ENCODE results near the gene DEPDC5.

The DEPDC5 gene

GRCh38 chr22:31915586-31915985 lies 161.8 kb downstream of the DEPDC5 start:
- Histone ChIP-seq H3K27ac (ENCODE audit: low read depth, low read length) (no peak overlapping the region), H3K4me3 (ENCODE audit: low read length) (no peak overlapping the region), H3K27me3 (ENCODE audit: control insufficient read depth, low read length) (no peaks in the 10 kb centered on the region), H3K4me1 (ENCODE audit: control insufficient read depth, low read length) (peaks cover 12% of the 10 kb centered on the region), H3K36me3 (ENCODE audit: control insufficient read depth, low read length) (no peaks in the 10 kb centered on the region), H3F3A (ENCODE audit: control insufficient read depth, insufficient read depth) (no peaks in the 10 kb centered on the region), H3K79me2 (ENCODE audit: control insufficient read depth, low read length) (no peaks in the 10 kb centered on the region), H4K20me1 (ENCODE audit: control insufficient read depth, insufficient read depth, low read depth, low read length) (no peaks in the 10 kb centered on the region), H3K4me2 (ENCODE audit: low read length) (no peak overlapping the region), H3K9me2 (replicated peaks; ENCODE audit: control insufficient read depth, low read length) (no peaks in the 10 kb centered on the region), H3K9me3 (ENCODE audit: control insufficient read depth, insufficient read depth, low read length) (no peaks in the 10 kb centered on the region)
- TF ChIP-seq, protein P1, sequence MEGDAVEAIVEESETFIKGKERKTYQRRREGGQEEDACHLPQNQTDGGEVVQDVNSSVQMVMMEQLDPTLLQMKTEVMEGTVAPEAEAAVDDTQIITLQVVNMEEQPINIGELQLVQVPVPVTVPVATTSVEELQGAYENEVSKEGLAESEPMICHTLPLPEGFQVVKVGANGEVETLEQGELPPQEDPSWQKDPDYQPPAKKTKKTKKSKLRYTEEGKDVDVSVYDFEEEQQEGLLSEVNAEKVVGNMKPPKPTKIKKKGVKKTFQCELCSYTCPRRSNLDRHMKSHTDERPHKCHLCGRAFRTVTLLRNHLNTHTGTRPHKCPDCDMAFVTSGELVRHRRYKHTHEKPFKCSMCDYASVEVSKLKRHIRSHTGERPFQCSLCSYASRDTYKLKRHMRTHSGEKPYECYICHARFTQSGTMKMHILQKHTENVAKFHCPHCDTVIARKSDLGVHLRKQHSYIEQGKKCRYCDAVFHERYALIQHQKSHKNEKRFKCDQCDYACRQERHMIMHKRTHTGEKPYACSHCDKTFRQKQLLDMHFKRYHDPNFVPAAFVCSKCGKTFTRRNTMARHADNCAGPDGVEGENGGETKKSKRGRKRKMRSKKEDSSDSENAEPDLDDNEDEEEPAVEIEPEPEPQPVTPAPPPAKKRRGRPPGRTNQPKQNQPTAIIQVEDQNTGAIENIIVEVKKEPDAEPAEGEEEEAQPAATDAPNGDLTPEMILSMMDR (IDR thresholded peaks at IDR 0.05; ENCODE audit: low read depth, low read length, poor library complexity, severe bottlenecking) = no peak
- TF ChIP-seq EZH2phosphoT487 (IDR thresholded peaks at IDR 0.05; ENCODE audit: borderline replicate concordance, low read length) = no peak

DNA sequence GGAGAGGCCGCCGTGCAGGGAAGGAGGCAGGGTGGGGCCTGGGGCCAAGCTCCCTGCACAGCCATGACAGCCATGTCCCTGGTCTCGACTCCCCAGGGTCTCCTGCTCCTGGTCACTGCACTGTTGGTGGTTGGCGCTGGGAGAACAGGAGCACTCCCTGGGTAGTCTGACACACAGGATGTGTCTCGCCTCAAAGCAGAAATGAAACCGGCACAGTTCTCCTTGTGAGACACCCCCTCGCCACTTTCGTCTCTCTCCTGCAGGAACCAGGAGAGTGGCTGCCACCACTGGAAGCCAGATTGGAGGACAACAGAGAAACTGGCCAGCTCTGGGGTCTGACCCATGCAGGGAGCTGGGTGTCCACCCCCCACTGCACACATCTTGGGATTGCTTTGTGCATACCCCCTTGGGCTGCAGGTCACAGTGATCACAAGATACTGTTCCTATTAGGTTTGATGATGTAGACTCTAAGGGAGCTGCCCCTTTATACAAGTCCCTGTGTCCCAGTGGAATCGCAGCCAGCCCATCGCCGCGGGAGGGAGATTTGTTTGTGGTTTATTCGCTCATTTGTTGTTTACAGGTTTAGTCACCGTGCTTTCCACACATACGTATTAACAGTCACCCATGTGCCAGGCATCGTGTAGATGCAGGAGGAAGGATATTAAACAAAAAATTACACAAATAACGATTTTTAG lies 163.6 kb downstream of the DEPDC5 start:
- no peaks in the 10 kb centered on the region for H4K20me1 ChIP-seq (ENCODE audit: control insufficient read depth, insufficient read depth, low read depth, low read length)
- no peaks in the 10 kb centered on the region for H3K79me2 ChIP-seq (ENCODE audit: control insufficient read depth, low read length)
- peak overlapping the region; percentile 21; the same call in 1 of the 2 replicates for H3K4me3 ChIP-seq (ENCODE audit: low read length)
- peak overlapping the region; percentile 53 for H3K4me2 ChIP-seq (ENCODE audit: low read length)
- no peak for TF ChIP-seq EZH2phosphoT487 (IDR thresholded peaks at IDR 0.05; ENCODE audit: borderline replicate concordance, low read length)
- TF ChIP-seq, protein P1 (IDR thresholded peaks at IDR 0.05; ENCODE audit: low read depth, low read length, poor library complexity, severe bottlenecking) = no peak
- H3K27ac ChIP-seq (ENCODE audit: low read depth, low read length) = no peak overlapping the region
- H3K27me3 ChIP-seq (ENCODE audit: control insufficient read depth, low read length) = no peaks in the 10 kb centered on the region
- no peaks in the 10 kb centered on the region for H3K36me3 ChIP-seq (ENCODE audit: control insufficient read depth, low read length)
- no peaks in the 10 kb centered on the region for H3K9me3 ChIP-seq (ENCODE audit: control insufficient read depth, insufficient read depth, low read length)
- H3K9me2 ChIP-seq (replicated peaks; ENCODE audit: control insufficient read depth, low read length) = no peaks in the 10 kb centered on the region
- H3K4me1 ChIP-seq (ENCODE audit: control insufficient read depth, low read length) = peaks cover 17% of the 10 kb centered on the region
- no peaks in the 10 kb centered on the region for H3F3A ChIP-seq (ENCODE audit: control insufficient read depth, insufficient read depth)

GRCh38 chr22:31919730-31920129 lies 165.9 kb downstream of the DEPDC5 start:
- no peak overlapping the region for H3K4me2 ChIP-seq (ENCODE audit: low read length)
- H3K9me2 ChIP-seq (replicated peaks; ENCODE audit: control insufficient read depth, low read length) = no peaks in the 10 kb centered on the region
- H3K36me3 ChIP-seq (ENCODE audit: control insufficient read depth, low read length) = no peaks in the 10 kb centered on the region
- TF ChIP-seq EZH2phosphoT487 (IDR thresholded peaks at IDR 0.05; ENCODE audit: borderline replicate concordance, low read length) = no peak
- TF ChIP-seq, protein P1 (IDR thresholded peaks at IDR 0.05; ENCODE audit: low read depth, low read length, poor library complexity, severe bottlenecking) = no peak
- no peaks in the 10 kb centered on the region for H3K9me3 ChIP-seq (ENCODE audit: control insufficient read depth, insufficient read depth, low read length)
- H3K4me1 ChIP-seq (ENCODE audit: control insufficient read depth, low read length) = peaks cover 29% of the 10 kb centered on the region
- no peaks in the 10 kb centered on the region for H3K79me2 ChIP-seq (ENCODE audit: control insufficient read depth, low read length)
- no peak overlapping the region for H3K4me3 ChIP-seq (ENCODE audit: low read length)
- no peaks in the 10 kb centered on the region; the same call in 1 of the 2 replicates for H3K27me3 ChIP-seq (ENCODE audit: control insufficient read depth, low read length)
- no peaks in the 10 kb centered on the region for H4K20me1 ChIP-seq (ENCODE audit: control insufficient read depth, insufficient read depth, low read depth, low read length)
- H3K27ac ChIP-seq (ENCODE audit: low read depth, low read length) = no peak overlapping the region
- peaks cover 3% of the 10 kb centered on the region; the same call in 1 of the 2 replicates for H3F3A ChIP-seq (ENCODE audit: control insufficient read depth, insufficient read depth)
